HEK293 (cell line): ENCODE results near the gene NFIX.

Experiments used
- IKZF3 ChIP-seq: fragments of 450-650 bp; IDR thresholded peaks from 2 replicates; pipeline ENCODE4 v1.5.0; 2018; ENCODE audit warnings: missing biosample characterization, mild to moderate bottlenecking, missing genetic modification characterization, moderate library complexity
- KLF16 ChIP-seq: fragments of 450-650 bp; formaldehyde crosslinking; IDR thresholded peaks from 2 replicates; pipeline ENCODE4 v1.5.1; 2017; ENCODE audit warnings: missing biosample characterization, missing genetic modification characterization
- MYNN ChIP-seq: fragments of 450-650 bp; formaldehyde crosslinking; IDR thresholded peaks from 2 replicates; pipeline ENCODE4 v1.5.1; 2016; ENCODE audit warnings: missing biosample characterization, missing genetic modification characterization, borderline replicate concordance
- WT1 ChIP-seq: fragments of 450-650 bp; formaldehyde crosslinking; IDR thresholded peaks from 2 replicates; pipeline ENCODE4 v1.5.1; 2016; ENCODE audit warnings: missing biosample characterization, missing genetic modification characterization
- ZBTB6 ChIP-seq: fragments of 450-650 bp; formaldehyde crosslinking; IDR thresholded peaks from 2 replicates; pipeline ENCODE4 v1.5.1; 2017; ENCODE audit warnings: missing biosample characterization, missing genetic modification characterization
- ZIC2 ChIP-seq: fragments of 450-650 bp; formaldehyde crosslinking; IDR thresholded peaks from 2 replicates; pipeline ENCODE4 v1.5.1; 2016; ENCODE audit warnings: missing biosample characterization, missing genetic modification characterization
- ZNF148 ChIP-seq: fragments of 450-650 bp; formaldehyde crosslinking; IDR thresholded peaks from 2 replicates; pipeline ENCODE4 v1.5.0; 2017; ENCODE audit warnings: missing biosample characterization, missing genetic modification characterization, borderline replicate concordance
- ZNF2 ChIP-seq: fragments of 450-650 bp; formaldehyde crosslinking; IDR thresholded peaks from 2 replicates; pipeline ENCODE4 v1.5.1; 2016; ENCODE audit warnings: missing biosample characterization, missing genetic modification characterization
- ZNF202 ChIP-seq: fragments of 450-650 bp; formaldehyde crosslinking; IDR thresholded peaks from 2 replicates; pipeline ENCODE4 v1.5.1; 2016; ENCODE audit warnings: missing biosample characterization, missing genetic modification characterization, borderline replicate concordance
- ZNF211 ChIP-seq: fragments of 450-650 bp; formaldehyde crosslinking; IDR thresholded peaks from 2 replicates; pipeline ENCODE4 v1.5.1; 2016; ENCODE audit warnings: low read depth, missing biosample characterization, missing genetic modification characterization
- ZNF23 ChIP-seq: fragments of 450-650 bp; formaldehyde crosslinking; IDR thresholded peaks from 2 replicates; pipeline ENCODE4 v1.5.1; 2016; ENCODE audit warnings: missing biosample characterization, missing genetic modification characterization, borderline replicate concordance
- ZNF248 ChIP-seq: fragments of 450-650 bp; formaldehyde crosslinking; IDR thresholded peaks from 2 replicates; pipeline ENCODE4 v1.5.1; 2017; ENCODE audit warnings: missing biosample characterization, missing genetic modification characterization
- ZNF391 ChIP-seq: fragments of 450-650 bp; formaldehyde crosslinking; IDR thresholded peaks from 2 replicates; pipeline ENCODE4 v1.5.1; 2016; ENCODE audit warnings: low read depth, missing biosample characterization, missing genetic modification characterization, borderline replicate concordance
- ZNF404 ChIP-seq: fragments of 450-650 bp; formaldehyde crosslinking; IDR thresholded peaks from 2 replicates; pipeline ENCODE4 v1.5.1; 2017; ENCODE audit warnings: missing biosample characterization, missing genetic modification characterization
- ZNF426 ChIP-seq: fragments of 450-650 bp; formaldehyde crosslinking; IDR thresholded peaks from 2 replicates; pipeline ENCODE4 v1.5.1; 2017; ENCODE audit warnings: missing biosample characterization, missing genetic modification characterization, mild to moderate bottlenecking, inconsistent platforms, moderate library complexity
- ZNF473 ChIP-seq: fragments of 450-650 bp; formaldehyde crosslinking; IDR thresholded peaks from 2 replicates; pipeline ENCODE4 v1.5.1; 2017; ENCODE audit warnings: missing biosample characterization, missing genetic modification characterization
- ZNF530 ChIP-seq: fragments of 450-650 bp; formaldehyde crosslinking; IDR thresholded peaks from 2 replicates; pipeline ENCODE4 v1.5.1; 2016; ENCODE audit warnings: low read depth, missing biosample characterization, missing genetic modification characterization
- ZNF560 ChIP-seq: fragments of 450-650 bp; formaldehyde crosslinking; IDR thresholded peaks from 2 replicates; pipeline ENCODE4 v1.5.1; 2017; ENCODE audit warnings: missing biosample characterization, missing genetic modification characterization, borderline replicate concordance
- ZNF571 ChIP-seq: fragments of 450-650 bp; formaldehyde crosslinking; IDR thresholded peaks from 2 replicates; pipeline ENCODE4 v1.5.0; 2017; ENCODE audit warnings: missing biosample characterization, missing genetic modification characterization
- ZNF610 ChIP-seq: fragments of 450-650 bp; formaldehyde crosslinking; IDR thresholded peaks from 2 replicates; pipeline ENCODE4 v1.5.1; 2016; ENCODE audit warnings: missing biosample characterization, missing genetic modification characterization, borderline replicate concordance
- ZNF629 ChIP-seq: fragments of 450-650 bp; formaldehyde crosslinking; IDR thresholded peaks from 2 replicates; pipeline ENCODE4 v1.5.1; 2017; ENCODE audit warnings: missing biosample characterization, missing genetic modification characterization
- ZNF658 ChIP-seq: fragments of 450-650 bp; formaldehyde crosslinking; IDR thresholded peaks from 2 replicates; pipeline ENCODE4; 2016; ENCODE audit warnings: missing biosample characterization, missing genetic modification characterization
- ZNF660 ChIP-seq: fragments of 450-650 bp; IDR thresholded peaks from 2 replicates; pipeline ENCODE4 v1.5.1; 2018; ENCODE audit warnings: missing biosample characterization, mild to moderate bottlenecking, missing genetic modification characterization
- ZNF664 ChIP-seq: fragments of 450-650 bp; formaldehyde crosslinking; IDR thresholded peaks from 2 replicates; pipeline ENCODE4 v1.5.1; 2016; ENCODE audit warnings: missing biosample characterization, missing genetic modification characterization
- ZNF704 ChIP-seq: fragments of 450-650 bp; formaldehyde crosslinking; IDR thresholded peaks from 2 replicates; pipeline ENCODE4 v1.5.1; 2016; ENCODE audit warnings: missing biosample characterization, missing genetic modification characterization
- ZNF76 ChIP-seq: fragments of 450-650 bp; formaldehyde crosslinking; IDR thresholded peaks from 2 replicates; pipeline ENCODE4; 2016; ENCODE audit warnings: low read depth, missing biosample characterization, missing genetic modification characterization, borderline replicate concordance
- ZNF843 ChIP-seq: fragments of 450-650 bp; formaldehyde crosslinking; IDR thresholded peaks from 2 replicates; pipeline ENCODE4 v1.5.1; 2016; ENCODE audit warnings: missing biosample characterization, missing genetic modification characterization
- ZSCAN23 ChIP-seq: fragments of 450-650 bp; formaldehyde crosslinking; IDR thresholded peaks from 2 replicates; pipeline ENCODE4 v1.5.1; 2016; ENCODE audit warnings: missing biosample characterization, missing genetic modification characterization
- TF ChIP-seq, protein P1 (sequence below): fragments of 450-650 bp; formaldehyde crosslinking; IDR thresholded peaks from 2 replicates; pipeline ENCODE4 v1.5.1; 2016; ENCODE audit warnings: missing biosample characterization, missing genetic modification characterization
- TF ChIP-seq, protein P2 (sequence below): fragments of 450-650 bp; formaldehyde crosslinking; optimal IDR thresholded peaks from 2 replicates; pipeline ENCODE3; 2016; ENCODE audit warnings: missing biosample characterization, mild to moderate bottlenecking, missing genetic modification characterization
- TF ChIP-seq, protein P3 (sequence below): fragments of 450-650 bp; IDR thresholded peaks from 2 replicates; pipeline ENCODE4 v1.5.1; 2018; ENCODE audit warnings: missing biosample characterization, mild to moderate bottlenecking, missing genetic modification characterization

The NFIX gene

DNA sequence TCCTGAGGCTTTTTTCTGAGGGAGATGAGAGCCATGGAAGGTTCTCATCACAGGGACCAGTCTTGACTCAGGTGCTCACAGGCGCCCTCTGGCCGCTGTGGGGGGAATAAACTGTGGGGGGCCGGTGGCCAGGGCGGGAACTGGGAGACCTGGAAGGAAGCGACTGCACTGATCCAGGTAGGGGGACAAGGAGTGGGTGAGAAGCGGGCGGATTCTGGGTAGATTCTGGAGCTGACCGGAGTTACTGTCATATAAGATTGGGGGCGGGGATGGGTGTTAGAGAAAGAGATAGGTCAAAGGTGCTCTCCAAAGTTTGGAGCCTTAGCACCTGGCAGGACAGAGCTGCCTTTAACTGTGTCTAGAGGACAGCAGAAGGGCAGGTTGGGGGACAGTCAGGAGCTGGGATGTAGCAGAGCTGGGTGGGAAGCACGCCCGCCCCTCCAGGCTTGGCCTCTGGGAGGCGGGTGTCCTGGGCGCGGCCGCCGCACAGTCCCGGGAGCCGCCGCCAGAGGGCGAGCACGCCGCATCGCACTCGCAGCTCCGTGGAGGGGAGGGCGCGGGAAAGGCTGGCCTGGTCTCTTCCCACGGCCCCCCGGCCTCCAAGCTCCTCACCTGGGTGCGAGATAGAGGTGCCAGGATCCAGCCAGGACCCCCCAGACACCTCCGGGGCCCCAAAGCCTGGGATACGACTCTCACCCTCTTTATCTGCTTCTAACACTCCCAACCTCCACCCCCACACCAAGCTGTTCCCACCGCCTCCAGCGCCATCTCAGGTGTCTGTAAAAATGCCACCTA is 30.1 kb upstream of the NFIX start (continued):
- TF ChIP-seq, protein P1, sequence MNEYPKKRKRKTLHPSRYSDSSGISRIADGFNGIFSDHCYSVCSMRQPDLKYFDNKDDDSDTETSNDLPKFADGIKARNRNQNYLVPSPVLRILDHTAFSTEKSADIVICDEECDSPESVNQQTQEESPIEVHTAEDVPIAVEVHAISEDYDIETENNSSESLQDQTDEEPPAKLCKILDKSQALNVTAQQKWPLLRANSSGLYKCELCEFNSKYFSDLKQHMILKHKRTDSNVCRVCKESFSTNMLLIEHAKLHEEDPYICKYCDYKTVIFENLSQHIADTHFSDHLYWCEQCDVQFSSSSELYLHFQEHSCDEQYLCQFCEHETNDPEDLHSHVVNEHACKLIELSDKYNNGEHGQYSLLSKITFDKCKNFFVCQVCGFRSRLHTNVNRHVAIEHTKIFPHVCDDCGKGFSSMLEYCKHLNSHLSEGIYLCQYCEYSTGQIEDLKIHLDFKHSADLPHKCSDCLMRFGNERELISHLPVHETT (tag by site-specific recombination) = peak; percentile 71; the same call in 1 of the 2 replicates
- TF ChIP-seq IKZF3 (tag by site-specific recombination) (peak; percentile 78), ZNF2 (tag by site-specific recombination) (peak; percentile 90; the same call in 1 of the 2 replicates), ZNF629 (tag by site-specific recombination) (peak; percentile 56), ZNF426 (no peak), MYNN (tag by site-specific recombination) (no peak), ZNF658 (tag by site-specific recombination) (no peak), ZNF202 (no peak), ZNF571 (tag by site-specific recombination) (no peak), ZIC2 (tag by site-specific recombination) (peak; percentile 33), ZNF76 (tag by site-specific recombination) (peak; percentile 77), ZNF404 (tag by site-specific recombination) (no peak), ZNF211 (tag by site-specific recombination) (no peak), ZNF843 (peak; percentile 52), KLF16 (tag by site-specific recombination) (peak; percentile 77), ZNF664 (tag by site-specific recombination) (no peak), ZNF391 (peak; percentile 24; the same call in 1 of the 2 replicates), ZNF560 (tag by site-specific recombination) (no peak), ZNF660 (tag by site-specific recombination) (no peak; the same call in 1 of the 2 replicates), WT1 (no peak), ZNF23 (no peak), ZNF530 (tag by site-specific recombination) (no peak), ZNF473 (tag by site-specific recombination) (no peak), ZSCAN23 (tag by site-specific recombination) (no peak), ZBTB6 (tag by site-specific recombination) (peak; percentile 60; the same call in 1 of the 2 replicates), ZNF610 (tag by site-specific recombination) (peak; percentile 53; the same call in 1 of the 2 replicates), ZNF704 (no peak), ZNF148 (tag by site-specific recombination) (no peak), ZNF248 (tag by site-specific recombination) (no peak)
- TF ChIP-seq, protein P2, sequence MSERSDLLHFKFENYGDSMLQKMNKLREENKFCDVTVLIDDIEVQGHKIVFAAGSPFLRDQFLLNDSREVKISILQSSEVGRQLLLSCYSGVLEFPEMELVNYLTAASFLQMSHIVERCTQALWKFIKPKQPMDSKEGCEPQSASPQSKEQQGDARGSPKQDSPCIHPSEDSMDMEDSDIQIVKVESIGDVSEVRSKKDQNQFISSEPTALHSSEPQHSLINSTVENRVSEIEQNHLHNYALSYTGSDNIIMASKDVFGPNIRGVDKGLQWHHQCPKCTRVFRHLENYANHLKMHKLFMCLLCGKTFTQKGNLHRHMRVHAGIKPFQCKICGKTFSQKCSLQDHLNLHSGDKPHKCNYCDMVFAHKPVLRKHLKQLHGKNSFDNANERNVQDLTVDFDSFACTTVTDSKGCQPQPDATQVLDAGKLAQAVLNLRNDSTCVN (tag by site-specific recombination) = peak; percentile 81
- TF ChIP-seq, protein P3, sequence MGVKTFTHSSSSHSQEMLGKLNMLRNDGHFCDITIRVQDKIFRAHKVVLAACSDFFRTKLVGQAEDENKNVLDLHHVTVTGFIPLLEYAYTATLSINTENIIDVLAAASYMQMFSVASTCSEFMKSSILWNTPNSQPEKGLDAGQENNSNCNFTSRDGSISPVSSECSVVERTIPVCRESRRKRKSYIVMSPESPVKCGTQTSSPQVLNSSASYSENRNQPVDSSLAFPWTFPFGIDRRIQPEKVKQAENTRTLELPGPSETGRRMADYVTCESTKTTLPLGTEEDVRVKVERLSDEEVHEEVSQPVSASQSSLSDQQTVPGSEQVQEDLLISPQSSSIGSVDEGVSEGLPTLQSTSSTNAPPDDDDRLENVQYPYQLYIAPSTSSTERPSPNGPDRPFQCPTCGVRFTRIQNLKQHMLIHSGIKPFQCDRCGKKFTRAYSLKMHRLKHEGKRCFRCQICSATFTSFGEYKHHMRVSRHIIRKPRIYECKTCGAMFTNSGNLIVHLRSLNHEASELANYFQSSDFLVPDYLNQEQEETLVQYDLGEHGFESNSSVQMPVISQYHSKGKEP (tag by site-specific recombination) = no peak
